ENCODE measurements around the gene HUS1.

- TF ChIP-seq CTCF (conservative IDR thresholded peaks at IDR 0.05) (no peak), ZFX (IDR thresholded peaks at IDR 0.05) (no peak)
These were observed 44.1 kb downstream of the HUS1 start for GRCh38 chr7:47935336-47935735.
